NCI-H82 treated with DMSO at 0.1 percent for 48 hours (cell line): ENCODE results near the gene PAX4.

Experiments
- DNase-seq: peaks from one replicate; lab custom pipeline; 2025; ENCODE audit not compliant: unreplicated experiment; lab: John Stamatoyannopoulos, UW

Gene PAX4

DNA sequence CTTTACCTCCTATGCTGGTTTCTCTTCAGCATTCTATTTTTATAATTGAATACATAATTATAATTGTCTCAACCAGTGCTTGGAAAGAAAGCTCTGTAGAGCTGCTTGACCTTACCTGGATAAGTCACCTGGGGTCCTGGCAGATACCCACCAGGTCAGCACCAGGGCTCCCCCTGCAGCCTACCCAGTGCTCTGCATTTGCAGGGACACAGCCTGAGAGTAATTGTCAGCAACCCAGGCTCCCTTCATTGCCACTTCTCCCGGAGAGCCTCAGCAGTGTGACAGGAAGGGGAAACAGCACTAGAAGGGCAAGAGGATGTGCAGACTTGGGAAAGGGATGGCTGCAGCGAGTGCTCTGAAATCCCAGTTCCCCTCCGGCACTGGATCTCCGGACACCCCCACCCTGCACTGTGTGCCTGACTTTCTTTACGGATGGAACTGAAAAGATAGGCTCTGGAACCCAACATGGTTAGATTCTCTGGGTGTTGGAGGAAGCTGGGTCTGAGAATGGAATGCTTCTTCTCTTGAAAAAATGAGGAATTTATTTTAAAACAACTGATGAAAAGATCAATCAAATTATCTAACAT is 11.4 kb upstream of the PAX4 start:
- no peak for DNase-seq

- no peak for DNase-seq
Observed at GRCh38 chr7:127628445-127628844, 10.5 kb upstream of the PAX4 start.

- no peak for DNase-seq
Observed at GRCh38 chr7:127625331-127625730, 7.4 kb upstream of the PAX4 start.

DNA sequence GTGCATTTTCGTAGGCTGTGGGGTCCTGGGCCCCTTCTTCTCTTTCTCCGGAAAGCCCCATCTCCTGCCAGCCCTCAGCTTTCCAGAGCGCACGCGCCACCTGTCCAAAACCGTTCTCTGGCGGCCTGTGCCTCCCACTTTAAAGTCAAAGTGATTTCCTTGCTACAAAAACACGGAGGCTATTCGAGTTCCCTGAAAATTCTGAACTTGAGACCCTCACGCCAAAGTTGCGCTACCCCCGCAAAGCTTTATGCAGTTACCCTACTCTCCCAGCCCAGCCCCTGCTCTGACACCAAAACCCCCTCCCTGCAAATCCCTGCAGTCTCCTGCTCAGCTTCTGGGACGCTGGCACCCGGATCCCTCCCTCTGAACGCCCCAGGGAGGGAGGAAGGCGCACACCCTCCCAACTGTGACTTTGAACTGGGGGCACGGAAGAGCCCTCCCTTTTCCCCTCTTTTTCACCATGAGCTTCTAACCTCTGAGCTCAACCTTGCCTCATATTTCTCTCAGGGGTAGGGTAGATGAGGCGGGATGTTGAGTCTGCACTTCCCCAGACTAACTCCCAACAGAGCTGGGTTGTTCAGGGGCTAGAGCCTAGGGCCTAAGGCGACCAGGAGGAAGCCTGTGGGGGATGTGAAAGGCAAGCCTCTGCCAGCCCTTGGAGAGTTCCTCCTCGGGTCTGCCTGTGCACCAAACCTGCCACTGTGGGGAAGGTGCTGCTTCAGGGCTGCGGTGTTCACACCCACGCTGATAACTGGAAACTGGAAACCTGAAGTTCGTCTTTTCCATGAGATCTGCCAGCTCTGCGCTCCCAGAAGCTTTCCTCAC is 2.7 kb upstream of the PAX4 start:
- DNase-seq: no peak

GRCh38 chr7:127619681-127620405 is 1.9 kb upstream of the PAX4 start:
- DNase-seq: no peak

GRCh38 chr7:127618775-127619174 is 833 bp upstream of the PAX4 start:
- no peak for DNase-seq

GRCh38 chr7:127616724-127617123 is 1.2 kb downstream of the PAX4 start:
- no peak for DNase-seq

DNA sequence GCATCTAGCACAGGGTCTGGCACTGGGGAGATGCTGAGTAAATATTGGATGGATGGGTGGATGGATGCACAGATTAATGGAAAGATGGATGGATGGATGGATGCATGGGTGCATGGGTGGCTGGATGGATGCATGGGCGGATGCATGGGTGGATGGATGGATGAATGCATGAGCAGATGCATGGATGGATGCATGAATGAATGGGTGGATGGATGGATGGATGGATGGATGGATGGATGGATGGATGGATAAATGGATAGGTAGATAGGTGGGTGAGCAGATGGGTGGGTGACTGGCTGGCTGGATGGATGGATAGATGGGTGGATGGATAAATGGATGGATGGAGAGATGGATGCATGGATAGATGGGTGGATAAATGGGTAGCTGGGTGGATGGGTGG is 5.7 kb downstream of the PAX4 start:
- no peak for DNase-seq

GRCh38 chr7:127609297-127609696 is 8.6 kb downstream of the PAX4 start:
- no peak for DNase-seq

DNA sequence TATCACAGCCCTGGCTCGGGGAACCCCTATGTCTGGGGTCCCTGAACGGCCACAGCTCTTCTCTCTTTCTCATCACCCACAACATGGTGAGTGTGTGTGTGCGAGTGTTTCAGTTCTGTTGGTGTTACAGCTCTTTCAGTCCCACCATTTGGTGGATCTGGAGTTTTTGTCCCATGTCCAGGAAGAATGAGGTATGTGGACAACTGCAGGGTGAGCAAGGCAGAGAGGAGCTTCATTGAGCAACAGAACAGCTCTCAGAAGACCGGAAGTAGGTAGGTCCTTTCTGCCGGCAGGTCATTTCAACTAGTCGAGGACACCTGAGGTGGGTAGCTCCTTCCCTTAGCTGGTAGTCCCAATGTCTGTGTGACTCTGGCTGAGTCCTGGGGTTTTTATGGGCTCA is 9.5 kb downstream of the PAX4 start:
- no peak for DNase-seq

- no peak for DNase-seq
Observed at GRCh38 chr7:127600885-127601284, 17.1 kb downstream of the PAX4 start.

DNA sequence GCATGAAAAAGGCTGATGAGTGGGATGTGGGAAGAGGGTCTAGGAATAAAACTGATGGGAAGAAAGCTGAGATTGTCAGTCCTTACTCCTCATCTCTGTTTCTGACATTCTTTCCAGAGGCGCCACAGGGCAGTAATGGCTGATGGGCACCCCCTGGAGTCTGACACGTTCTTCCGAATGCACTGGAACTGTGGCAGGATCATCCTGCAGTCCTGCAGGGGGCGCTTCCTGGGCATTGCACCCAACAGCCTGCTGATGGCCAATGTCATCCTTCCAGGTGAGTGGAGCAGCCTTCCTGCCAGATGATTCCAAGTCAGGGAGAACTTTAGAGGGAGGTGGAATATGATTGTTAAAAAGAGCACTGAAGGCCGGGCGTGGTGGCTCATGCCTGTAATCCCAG is 19.6 kb downstream of the PAX4 start:
- no peak for DNase-seq

GRCh38 chr7:127595737-127596136 is 22.2 kb downstream of the PAX4 start:
- no peak for DNase-seq

- DNase-seq: no peak
Observed at GRCh38 chr7:127594490-127594889, 23.5 kb downstream of the PAX4 start.

DNA sequence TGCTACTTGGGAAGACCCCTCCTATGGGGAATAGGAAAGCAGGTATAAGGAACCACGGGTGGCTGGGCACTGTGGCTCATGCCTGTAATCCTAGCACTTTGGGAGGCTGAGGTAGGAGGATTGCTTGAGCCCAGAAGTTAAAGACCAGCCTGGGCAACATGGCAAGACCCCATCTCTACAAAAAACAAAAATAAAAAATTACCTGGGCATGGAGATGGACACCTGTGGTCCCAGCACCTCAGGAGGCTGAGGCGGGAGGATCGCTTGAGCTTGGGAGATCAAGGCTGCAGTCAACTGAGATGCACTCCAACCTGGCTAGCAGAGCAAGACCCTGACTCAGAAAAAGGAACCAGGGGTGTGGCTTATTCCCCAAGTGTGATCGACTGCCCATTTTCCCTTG is 25.4 kb downstream of the PAX4 start:
- no peak for DNase-seq

DNA sequence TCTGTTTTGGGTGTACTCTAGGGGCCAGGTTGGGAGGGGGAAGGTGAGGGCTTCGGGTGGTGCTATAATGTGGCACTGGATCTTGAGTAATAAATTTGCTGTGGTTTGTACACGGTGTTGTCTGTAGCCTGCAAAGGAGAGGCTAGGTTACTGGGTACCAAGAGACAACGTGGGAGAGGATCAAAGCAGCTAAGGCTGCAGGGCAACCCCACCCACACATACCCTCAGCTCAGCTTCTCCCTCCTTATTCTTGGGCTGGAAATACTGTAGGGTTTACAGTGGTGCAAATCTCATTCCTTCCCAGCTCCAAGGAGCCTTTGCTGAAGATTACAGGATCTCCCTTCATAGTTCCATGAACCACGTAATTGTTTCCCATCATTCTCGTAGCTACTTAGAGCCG is 26.4 kb downstream of the PAX4 start:
- DNase-seq: no peak

GRCh38 chr7:127591189-127591588 is 26.8 kb downstream of the PAX4 start:
- no peak for DNase-seq

DNA sequence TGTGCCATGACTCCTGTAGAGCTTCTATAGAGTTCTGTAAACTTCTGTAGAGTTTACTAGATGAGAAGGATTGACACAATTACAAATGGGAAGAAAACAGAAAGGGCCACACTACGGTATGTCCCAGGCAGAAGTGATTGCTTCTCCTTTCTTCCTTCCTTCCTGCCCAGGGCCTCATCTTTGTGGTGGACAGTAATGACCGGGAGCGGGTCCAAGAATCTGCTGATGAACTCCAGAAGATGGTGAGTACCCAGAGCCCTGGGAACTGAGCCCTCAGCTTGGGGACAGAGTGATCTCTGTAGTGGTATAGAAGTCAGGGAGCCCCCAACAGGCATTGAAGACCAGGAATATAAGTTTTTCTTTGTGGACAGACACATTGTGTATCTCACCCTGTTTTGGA is 28.0 kb downstream of the PAX4 start:
- DNase-seq: no peak

- DNase-seq: peak; percentile 64
Observed at GRCh38 chr7:127588697-127589482, 29.1 kb downstream of the PAX4 start.

DNA sequence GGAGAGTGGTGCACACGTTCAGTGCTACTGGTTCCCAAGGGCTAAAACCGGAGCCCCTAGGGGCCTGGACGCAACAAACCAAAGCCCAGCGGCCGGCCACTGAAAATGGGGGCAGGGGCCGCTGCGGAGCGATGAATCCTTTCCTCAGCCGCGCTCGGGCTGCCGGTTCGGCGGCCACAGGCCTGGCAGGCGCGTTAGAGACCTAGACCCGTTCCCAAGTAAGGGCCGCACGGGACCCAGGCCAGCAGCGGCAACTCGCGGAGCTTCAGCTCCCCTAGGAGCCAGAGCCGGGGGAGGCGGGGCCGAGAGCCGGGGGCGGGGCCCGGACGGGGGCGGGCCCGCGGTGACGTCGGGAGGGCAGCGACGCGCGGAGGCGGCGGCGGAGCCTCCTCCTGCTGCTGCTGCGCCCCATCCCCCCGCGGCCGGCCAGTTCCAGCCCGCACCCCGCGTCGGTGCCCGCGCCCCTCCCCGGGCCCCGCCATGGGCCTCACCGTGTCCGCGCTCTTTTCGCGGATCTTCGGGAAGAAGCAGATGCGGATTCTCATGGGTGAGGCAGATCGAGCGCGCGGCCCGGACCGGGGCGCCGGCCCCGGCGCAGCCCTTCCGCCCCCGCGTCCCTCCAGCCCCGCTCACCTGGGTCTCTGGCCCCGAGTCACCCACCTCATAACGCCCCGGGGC is 29.8 kb downstream of the PAX4 start, which contains the start of gene ARF5:
ARF5 (plus strand) TSS at position 393 of the 678 bp plus-strand sequence; CDS start at position 481, 88 bp downstream.
- peak; percentile 48 for DNase-seq

DNA sequence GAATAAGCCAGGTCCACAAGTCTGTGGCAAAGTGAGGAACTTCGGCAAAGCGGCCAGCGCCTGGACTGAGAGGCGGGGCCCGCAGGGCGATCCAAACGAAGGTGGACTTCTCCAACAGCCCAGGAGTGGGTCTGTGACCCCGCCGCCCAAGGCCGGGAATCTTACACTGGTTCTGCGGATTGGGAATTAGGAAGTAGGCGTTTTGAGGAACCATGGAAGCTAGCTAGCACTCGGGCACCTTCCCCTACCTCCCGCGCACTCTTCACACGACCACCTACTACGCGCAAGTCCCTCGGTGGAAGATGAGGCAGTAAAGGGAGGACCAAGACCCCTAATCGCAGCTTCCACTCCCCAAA is 30.3 kb downstream of the PAX4 start:
- DNase-seq: no peak
